ENCODE results near the gene RTCB. TPM values are rescaled to one million over a fixed set of nuclear protein-coding genes. Genes with fewer than 3 reads are reported as not detected.

RTCB gene
- total RNA-seq, 4 donors from 2014 or later, result 45.2 to 95.1 (median 62.1) TPM

DNA sequence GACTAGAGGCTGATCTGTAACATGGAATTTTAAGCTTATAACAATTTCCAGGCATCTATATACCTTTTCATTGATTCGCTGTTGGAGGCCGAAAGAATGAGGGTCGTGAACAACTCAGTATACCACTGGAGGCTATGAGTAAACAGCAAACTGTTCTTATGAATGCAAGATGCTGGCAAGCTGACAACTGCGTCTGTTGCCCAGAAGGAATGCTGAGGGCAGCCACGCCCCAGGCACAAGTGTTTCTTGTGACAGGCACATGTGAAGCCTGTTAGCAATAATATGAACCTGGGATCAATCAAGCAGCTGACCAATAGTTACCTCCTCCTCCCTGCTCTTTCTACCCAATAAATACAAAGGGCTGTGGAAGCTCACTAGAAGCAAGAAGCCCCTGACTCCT lies 15.3 kb downstream of the RTCB start:
- TF ChIP-seq, protein P1, sequence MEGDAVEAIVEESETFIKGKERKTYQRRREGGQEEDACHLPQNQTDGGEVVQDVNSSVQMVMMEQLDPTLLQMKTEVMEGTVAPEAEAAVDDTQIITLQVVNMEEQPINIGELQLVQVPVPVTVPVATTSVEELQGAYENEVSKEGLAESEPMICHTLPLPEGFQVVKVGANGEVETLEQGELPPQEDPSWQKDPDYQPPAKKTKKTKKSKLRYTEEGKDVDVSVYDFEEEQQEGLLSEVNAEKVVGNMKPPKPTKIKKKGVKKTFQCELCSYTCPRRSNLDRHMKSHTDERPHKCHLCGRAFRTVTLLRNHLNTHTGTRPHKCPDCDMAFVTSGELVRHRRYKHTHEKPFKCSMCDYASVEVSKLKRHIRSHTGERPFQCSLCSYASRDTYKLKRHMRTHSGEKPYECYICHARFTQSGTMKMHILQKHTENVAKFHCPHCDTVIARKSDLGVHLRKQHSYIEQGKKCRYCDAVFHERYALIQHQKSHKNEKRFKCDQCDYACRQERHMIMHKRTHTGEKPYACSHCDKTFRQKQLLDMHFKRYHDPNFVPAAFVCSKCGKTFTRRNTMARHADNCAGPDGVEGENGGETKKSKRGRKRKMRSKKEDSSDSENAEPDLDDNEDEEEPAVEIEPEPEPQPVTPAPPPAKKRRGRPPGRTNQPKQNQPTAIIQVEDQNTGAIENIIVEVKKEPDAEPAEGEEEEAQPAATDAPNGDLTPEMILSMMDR (IDR thresholded peaks at IDR 0.05; ENCODE audit: low read depth), result no peak

DNA sequence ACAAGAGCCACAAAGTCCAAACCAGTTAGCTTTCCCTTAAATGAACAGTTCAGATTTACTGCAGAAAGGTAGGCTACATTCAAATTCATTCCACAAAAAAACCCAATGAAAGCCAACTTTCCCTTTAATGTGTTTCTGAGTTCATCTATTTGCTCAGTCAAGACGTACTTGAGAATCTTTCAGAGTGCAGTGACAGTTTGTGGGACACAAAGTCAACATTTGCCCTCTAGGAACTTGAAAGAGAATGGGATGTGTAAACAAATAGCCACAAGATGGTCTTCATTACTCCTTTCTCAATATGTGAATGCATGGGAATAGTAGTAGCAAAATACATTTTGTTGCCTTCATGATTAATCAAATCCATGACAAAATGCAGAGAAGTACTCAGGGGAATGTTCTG lies 15.8 kb downstream of the RTCB start:
- TF ChIP-seq, protein P1 (IDR thresholded peaks at IDR 0.05; ENCODE audit: low read depth), result no peak

DNA sequence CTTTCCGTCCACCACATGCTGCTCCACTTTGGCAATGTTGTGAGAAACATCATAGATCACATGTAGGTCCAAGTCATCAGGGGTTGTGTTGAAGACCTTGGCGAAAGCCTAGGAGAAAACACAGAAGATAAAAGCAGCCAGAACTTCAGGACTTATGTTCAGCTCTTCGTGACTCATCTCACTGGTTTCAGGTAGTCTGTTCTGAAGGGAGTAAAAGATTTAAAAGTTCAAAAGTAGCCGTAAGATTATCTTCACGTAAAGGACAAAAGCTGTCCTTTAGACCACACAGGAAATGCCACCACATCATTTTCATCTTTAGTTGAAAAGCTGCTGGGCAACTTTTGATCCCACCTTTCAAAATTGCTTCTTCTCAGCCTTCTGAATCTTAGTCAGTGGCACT lies 16.9 kb downstream of the RTCB start:
- TF ChIP-seq, protein P1 (IDR thresholded peaks at IDR 0.05; ENCODE audit: low read depth), result no peak

DNA sequence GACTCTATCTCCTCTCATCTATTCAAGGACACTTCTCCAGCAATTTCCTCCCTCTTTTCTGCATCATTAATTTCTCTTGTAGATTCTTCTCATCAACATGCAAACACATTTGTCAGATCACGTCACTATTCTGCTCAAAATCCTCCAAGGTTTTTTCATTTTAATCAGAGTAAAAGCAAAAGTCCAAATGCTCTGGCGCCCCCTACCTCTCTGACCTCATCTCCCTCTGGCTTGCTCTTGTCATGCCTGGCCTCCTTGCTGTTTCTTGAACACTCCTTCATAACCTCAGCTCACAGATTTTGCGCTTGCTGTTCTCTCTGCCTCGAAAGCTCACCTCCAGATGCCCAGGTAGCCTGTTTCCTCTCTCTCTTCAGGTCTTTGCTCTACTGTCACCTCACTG lies 22.4 kb downstream of the RTCB start:
- TF ChIP-seq, protein P1 (IDR thresholded peaks at IDR 0.05; ENCODE audit: low read depth), result no peak

DNA sequence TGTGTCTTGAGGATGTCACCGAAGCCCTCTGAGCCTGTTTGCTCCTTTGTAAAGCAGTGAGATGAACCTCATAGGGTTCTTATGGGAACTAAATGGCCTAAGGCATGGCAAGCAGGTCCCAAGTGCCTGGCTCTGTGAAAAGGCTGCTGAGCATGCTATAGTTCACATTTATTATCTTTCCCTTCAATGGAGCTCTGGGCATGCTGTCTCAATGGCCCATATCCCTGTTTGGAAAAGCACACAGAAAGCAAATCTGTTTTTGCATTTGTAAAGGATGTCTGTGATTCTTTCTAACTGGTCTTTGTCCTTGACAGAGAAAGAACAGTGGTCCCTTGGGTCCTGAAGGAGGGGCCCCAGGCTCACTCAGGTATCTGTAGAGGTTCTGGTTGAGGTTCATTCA lies 26.4 kb downstream of the RTCB start:
- TF ChIP-seq, protein P1 (IDR thresholded peaks at IDR 0.05; ENCODE audit: low read depth), result no peak

DNA sequence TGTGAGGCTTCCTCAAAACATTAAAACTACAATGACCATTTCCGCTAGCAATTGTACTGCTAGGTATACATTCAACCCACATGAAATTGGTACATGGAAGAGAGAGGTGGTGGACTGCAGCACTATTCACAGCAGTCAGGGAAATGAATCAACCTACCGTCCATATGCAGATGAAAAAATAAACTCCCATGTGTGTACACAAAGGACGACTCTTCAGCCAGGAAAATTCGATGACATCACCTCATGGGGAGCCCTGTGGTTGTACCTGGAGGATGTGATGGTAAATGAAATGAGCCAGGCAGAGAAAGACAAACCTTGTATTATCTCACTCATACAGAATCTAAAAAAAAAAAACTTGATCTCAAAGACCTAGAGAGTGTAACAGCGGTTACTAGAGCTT lies 31.1 kb downstream of the RTCB start:
- TF ChIP-seq, protein P1 (IDR thresholded peaks at IDR 0.05; ENCODE audit: low read depth), result no peak

DNA sequence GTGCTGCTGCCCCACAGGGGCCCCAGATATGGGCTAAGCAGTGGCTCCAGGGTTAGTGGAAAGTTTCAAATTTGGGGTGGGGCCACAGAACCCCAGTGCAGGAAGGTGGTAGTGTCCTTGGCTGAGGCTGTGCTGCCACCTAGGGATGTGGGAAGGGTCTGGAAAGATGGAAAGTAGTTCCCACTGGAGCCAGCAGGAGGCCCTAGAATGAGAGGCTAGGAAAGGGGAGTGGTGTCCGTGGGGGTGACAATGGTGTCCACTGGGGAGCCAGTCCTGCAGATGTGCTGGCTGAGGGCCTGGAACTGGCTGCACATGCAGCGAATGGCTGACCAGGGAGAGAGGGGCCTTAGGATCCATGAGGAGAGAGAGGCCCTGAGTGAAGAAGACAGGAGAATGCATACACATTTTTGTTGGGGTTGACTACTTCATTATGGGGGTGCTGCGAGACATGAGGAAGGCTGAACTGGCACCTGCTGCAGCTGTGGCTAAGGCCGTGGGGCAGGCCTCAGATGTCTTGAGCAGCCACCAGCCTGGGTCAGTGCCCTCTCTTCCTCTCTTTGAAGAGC lies 33.3 kb downstream of the RTCB start:
- TF ChIP-seq, protein P1 (IDR thresholded peaks at IDR 0.05; ENCODE audit: low read depth), result no peak
